ENCODE results near the gene NEK1.

Gene NEK1

GRCh38 chr4:169376421-169376820, 236.0 kb downstream of the NEK1 start:
- no peak for TF ChIP-seq CTCF (IDR thresholded peaks at IDR 0.05; ENCODE audit: control insufficient read depth, extremely low read depth, insufficient read depth)
- H3K4me3 ChIP-seq (ENCODE audit: low read depth, low read length) = no peak overlapping the region
- no peak for DNase-seq (ENCODE audit: low read depth)

- H3K4me3 ChIP-seq (ENCODE audit: low read depth, low read length) = no peak overlapping the region
- no peak for TF ChIP-seq CTCF (IDR thresholded peaks at IDR 0.05; ENCODE audit: control insufficient read depth, extremely low read depth, insufficient read depth)
- no peak for DNase-seq (ENCODE audit: low read depth)
Measured at GRCh38 chr4:169372791-169373190, 239.6 kb downstream of the NEK1 start.

GRCh38 chr4:169369634-169370033, 242.7 kb downstream of the NEK1 start:
- no peak overlapping the region for H3K4me3 ChIP-seq (ENCODE audit: low read depth, low read length)
- no peak for DNase-seq (ENCODE audit: low read depth)
- no peak for TF ChIP-seq CTCF (IDR thresholded peaks at IDR 0.05; ENCODE audit: control insufficient read depth, extremely low read depth, insufficient read depth)

GRCh38 chr4:169367826-169368225, 244.6 kb downstream of the NEK1 start:
- TF ChIP-seq CTCF (IDR thresholded peaks at IDR 0.05; ENCODE audit: control insufficient read depth, extremely low read depth, insufficient read depth) = no peak
- no peak for DNase-seq (ENCODE audit: low read depth)
- no peak overlapping the region for H3K4me3 ChIP-seq (ENCODE audit: low read depth, low read length)

DNA sequence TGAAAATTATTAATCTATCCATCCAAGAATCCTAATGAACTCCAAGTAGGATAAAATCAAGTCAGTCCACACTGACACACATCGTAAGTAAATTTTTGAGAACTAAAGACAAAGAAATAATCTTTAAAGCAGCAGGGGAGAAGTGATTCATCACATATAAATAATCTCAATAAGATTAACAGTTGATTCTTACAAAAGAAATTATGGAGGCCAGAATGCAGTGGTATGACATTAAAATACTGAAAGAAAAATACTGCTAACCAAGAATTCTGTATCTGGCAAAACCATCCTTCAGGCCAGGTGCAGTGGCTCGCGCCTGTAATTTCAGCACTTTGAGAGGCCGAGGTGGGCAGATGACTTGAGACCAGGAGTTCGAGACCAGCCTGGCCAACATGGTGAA, 245.6 kb downstream of the NEK1 start:
- no peak overlapping the region for H3K4me3 ChIP-seq (ENCODE audit: low read depth, low read length)
- no peak for DNase-seq (ENCODE audit: low read depth)
- no peak for TF ChIP-seq CTCF (IDR thresholded peaks at IDR 0.05; ENCODE audit: control insufficient read depth, extremely low read depth, insufficient read depth)

GRCh38 chr4:169362607-169363006, 249.8 kb downstream of the NEK1 start:
- no peak overlapping the region for H3K4me3 ChIP-seq (ENCODE audit: low read depth, low read length)
- no peak for TF ChIP-seq CTCF (IDR thresholded peaks at IDR 0.05; ENCODE audit: control insufficient read depth, extremely low read depth, insufficient read depth)
- DNase-seq (ENCODE audit: low read depth) = no peak

DNA sequence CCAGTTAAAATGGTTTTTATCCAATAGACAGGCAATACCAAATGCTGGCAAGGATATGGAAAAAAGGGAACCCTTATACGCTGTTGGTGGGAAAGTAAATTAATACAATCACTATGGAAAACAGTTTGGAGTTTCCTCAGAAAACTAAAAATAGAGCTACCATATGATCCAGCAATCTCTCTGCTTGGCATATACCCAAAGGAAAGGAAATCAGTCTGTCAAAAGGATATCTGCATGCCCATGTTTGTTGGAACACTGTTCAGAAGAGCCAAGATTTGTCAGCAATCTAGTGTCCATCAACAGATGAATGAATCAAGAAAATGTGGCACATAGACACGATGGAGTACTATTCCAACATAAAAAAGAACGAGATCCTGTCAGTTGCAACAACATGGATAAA, 250.6 kb downstream of the NEK1 start:
- no peak for TF ChIP-seq CTCF (IDR thresholded peaks at IDR 0.05; ENCODE audit: control insufficient read depth, extremely low read depth, insufficient read depth)
- H3K4me3 ChIP-seq (ENCODE audit: low read depth, low read length) = no peak overlapping the region
- DNase-seq (ENCODE audit: low read depth) = no peak

Data from LNCaP clone FGC (cell line).